GM21381 (cell line): ENCODE measurements around the gene AOPEP.
"Not testable (repeated sequence)": the region's sequence is repeated elsewhere in the genome, so short reads cannot be mapped to it uniquely, and the experiment has no call there.

ENCODE experiments used
- ATAC-seq: cut with Tn5 transposase; IDR thresholded peaks from one replicate; pipeline ENCODE4 v1.9.1; 2021; ENCODE audit warnings: mild to moderate bottlenecking, moderate library complexity; ENCODE audit not compliant: unreplicated experiment

AOPEP gene

DNA sequence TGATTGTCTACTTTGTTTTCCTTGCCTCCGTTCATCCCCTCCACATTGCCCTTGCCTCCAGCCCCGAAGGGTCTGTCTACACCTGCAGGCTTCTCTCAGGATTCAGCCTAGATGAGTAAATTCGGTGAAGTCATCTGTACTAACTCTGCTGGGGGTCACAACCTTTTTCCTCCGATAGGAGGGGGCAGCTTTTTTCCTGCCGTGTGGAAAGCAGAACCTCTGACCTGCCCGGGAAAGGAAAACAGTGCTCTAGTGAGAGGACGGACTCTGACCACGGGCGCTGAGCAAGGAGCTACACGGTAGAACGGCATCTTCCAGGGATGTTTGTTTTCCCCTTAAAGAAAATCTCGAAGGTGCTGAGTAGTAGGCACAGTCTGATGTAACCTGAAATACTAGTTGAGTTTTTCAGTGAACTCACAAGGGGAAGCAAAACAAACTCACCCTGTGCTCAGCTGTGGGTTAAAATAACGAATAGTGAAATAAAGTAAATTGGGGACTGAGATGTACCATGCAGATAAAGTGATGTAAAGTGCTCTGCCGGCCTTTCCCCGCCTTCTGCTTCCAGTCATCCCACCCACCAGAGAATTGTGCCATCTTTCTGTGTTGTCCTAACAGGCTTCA, 281.8 kb downstream of the AOPEP start:
- no peak for ATAC-seq

DNA sequence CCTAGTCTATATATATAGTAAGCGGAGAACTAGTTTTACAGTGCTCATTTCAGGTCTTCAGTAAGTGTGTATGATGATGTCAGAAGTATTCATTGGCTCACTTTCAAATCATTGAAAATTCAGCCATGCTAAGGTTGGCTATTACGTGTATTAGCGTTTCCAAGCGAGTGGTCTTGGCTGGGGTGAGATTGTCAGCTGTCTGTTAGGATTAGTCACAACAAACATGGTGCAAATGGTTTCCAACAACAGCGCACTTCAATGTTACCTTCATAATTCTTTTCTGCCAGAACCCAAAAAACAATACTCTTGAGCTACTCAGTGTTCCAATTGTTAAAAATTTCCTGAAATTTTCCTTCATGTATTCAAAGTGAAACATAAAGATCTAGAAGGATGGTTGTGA, 283.0 kb downstream of the AOPEP start:
- ATAC-seq, result no peak

DNA sequence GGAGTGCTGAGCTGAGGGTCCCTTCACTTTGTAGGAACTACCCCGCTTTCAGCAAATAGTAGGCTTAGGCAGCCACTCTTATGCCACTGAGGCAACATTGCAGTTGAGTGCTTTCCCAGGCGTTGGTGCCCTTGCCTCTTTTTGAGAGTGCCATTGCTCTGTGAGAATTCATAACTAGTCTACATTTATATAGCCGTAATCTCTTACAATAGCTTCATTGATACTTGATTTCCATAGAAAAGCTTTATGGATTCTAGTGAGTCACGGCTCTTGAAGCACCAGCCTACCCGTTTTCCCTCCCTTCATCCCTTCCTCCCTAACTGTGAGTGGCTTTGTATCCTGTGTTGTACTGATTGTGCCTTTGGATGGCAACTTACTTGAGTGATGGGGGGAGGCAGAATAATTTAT, 283.9 kb downstream of the AOPEP start:
- no peak for ATAC-seq

DNA sequence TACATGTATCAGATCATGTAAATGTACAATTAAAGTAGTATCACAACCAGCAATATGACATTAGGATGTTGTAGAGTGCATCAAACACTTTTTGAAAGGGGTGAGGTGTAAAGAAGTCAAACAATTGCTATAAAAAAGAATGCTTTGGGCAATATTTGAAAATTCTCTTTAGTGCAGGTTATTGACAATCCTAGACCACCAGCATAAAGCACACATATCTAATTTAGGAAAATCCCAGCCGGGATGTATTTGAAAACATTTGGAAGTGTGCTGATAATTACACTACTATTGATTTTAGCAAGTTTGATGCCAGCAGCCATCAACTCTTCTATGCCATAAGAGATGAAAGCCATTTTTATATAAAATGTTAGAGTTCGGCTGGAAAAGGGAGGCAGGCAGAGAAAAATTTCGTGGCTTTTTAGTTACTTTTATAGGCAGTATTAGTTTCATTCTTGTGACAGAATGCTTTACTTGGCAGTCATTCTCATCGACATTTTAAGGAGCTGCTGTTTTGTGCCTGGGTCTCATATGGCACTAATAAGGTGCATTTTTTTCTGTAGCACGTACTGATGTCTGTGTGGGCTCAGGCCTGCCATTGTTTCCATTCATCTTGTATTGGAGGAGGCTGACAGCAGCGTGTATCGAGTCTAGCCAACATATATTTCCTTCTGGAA, 285.7 kb downstream of the AOPEP start:
- ATAC-seq, result no peak

DNA sequence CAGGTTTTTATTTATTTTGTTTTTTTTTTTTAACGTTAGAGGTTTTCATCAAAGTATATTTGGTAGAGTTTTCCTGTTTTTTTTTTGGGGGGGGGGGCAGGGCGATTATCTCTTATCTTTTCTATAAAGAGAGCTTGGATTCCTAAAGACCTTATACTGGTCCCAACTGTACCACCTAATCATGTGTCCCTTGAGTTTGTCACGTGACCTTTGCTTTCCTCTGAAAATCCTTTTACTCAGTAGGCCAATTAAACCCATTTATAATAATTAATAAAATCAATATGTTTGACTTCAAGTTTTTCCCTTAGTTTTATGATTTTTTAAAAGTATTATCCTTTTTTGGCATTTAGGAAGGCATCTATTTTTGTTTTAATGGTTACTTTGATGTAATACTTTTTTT, 286.4 kb downstream of the AOPEP start:
- ATAC-seq, result no peak

DNA sequence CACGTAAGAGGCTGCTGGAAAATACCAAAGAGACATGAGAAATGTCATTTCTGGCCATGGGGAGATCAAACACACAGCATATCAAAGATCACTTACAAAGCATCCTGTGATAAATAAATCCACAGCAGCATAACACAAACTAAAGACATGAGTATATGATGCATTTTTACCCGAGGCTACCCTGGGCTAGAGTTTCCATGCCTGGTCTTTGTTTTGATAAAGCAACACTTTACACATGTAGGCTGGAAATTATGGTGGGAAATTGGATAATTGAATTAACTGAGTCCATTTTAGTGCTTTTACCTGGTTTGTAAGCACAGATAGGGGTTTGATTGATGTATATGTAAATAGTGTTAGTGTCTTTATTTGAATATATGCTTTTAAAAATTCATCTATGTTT, 288.4 kb downstream of the AOPEP start:
- ATAC-seq, result no peak

DNA sequence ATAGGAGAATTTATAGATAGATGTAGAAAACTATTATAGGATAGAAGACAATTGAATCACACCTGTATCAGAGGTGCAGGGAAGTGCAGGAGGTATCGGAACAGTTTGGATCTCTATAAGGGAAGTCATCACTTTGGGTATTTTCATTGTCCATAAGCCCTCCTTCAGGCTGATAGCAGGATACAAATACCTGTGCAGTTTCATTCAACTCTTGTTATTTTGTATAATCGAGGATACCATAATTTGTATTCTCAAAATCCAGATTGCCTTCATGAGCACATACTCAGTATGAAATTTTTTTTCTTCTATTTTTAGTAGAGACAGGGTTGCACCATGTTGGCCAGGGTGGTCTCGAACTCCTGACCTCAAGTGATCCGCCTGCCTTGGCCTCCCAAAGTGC, 289.1 kb downstream of the AOPEP start:
- no peak for ATAC-seq

DNA sequence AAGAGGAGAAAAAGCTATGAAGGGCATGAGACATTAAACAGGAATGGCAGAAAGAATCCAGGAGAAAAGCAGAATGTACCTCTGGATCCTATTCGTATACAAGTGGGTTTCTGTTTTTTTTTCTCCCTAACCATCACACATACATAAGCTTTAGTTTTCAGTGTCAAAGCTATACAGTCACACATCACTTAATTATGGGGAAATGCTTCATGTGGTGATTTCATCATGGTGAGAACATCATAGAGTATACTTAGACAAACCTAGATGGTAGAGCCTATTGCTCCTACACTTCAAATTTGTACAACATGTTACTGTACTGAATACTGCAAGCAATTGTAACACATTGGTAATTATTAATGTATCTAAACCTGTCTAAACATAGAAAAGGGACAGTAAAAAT, 290.6 kb downstream of the AOPEP start:
- no peak for ATAC-seq

DNA sequence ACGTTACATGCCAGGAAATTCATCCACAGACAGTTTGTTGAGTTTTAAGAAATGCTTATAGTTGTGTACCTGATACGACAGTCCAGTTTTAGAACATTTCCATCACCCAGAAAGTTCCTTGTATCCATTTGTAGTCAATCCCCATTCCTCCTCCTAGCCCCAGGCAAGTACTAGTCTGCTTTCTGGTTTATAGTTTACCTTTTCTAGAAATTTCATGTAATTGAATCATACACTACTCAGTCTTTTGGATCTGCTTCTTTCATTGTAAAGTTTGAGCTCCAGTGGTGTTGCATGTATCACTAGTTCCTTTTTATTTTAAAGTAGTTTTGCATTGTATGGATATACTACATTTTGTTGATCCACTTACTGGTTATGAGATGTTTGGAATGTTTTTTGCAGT, 291.2 kb downstream of the AOPEP start:
- ATAC-seq, result no peak

DNA sequence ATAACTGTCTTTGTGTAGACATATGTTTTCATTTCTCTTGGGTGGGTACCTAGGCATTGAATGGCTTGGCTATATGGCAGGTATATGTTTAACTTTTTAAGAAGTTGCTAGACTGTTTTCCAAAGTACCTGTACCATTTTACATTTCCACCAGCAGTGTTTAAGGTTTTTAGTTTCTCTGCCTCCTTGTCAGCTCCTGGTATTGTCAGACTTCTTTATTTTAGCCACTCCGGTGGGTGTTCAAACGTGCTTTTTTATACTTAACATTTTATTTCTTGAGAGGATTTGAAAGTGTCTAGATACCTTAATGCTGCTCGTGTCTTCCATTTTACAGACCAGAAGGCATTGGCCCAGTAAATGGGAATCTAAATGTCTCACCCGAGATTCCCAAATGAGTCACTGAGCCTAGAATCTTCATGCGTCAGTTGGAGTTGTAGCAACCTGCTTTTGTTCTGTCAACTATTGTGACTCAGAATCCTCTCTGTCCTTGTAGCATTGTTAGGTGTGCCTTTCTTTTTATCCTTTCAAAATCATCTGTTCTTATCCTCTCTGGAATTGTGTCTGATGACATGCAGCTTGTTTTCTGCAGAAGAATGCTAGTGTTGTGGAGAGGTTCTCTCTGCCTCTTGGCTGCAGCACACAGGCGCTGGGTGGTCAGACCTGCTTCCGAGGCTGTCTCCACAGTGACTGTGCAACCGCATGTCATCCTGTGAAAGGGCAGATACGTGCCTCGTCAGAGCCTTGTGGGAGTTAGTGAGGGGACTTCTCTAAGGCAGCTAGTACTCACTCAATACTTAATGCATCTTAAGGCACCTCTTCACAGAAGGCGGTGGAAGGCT, 291.8 kb downstream of the AOPEP start:
- no peak for ATAC-seq

DNA sequence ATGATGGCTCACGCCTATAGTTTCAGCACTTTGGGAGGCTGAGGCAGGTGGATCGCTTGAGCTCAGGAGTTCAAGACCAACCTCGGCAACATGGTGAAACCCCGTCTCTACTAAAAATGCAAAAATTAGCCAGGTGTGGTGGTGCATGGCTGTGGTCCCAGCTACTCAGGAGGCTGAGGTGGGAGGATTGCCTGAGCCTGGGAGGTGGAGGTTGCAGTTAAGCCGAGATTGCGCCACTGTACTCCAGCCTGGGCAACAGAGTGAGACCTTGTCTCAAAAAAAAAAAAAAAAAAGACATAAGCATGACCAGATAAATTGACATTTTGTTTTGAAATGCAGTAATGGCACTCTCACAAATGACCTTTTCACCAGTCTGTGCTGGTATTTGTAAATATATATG, 294.1 kb downstream of the AOPEP start:
- not testable (repeated sequence) for ATAC-seq

DNA sequence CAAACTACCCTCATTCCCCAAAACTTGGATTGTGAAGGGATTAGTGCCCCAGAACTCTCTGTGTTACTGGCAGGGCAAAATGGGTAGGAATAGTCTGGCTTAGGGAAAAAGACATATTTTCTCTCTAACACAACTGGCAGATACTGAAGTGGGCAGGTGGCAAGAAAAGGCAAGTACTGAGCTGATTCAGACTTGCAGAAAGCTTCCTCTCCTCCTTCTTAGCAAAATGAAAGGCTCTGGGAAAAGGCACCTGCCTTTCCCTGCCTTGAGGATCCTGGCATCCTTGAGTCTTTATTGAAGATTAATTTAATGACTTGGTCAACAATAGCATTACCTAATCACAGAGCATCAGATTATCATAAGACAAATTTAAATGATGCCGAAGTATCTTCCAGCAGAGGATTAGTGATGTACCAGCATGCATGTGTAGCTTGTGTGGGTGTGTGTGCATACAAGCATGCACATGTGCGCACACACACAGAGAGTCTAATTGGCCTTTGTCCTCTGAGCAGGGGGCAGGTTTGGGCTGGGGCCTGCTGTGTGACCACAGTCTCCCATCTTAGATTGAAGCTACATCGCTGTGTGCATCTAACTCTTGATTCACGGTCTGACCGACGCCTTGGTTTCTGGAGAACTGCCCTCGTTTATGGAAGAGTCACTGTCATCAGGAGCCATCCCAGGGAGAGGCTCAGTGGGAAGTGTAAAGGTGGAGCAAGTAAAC, 294.8 kb downstream of the AOPEP start:
- ATAC-seq, result no peak

DNA sequence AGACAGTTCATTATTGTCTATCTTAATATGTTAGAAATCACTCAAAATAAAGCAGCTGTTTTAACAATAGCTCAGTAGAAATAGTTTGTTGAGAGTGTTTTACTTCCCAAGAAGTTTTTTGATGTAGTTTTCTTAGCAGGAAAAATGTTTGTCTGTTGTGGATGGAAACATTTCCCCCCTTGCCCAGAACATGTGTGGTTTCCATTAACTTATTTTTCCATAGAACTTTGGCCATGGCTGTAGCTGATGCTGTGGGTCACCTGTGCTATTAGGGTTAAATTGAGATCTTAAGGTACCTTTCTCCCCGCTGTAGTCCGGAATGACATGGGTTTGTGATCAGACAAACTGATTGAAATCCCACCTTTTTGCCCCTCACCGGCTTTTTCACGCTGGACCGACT, 296.2 kb downstream of the AOPEP start:
- no peak for ATAC-seq

DNA sequence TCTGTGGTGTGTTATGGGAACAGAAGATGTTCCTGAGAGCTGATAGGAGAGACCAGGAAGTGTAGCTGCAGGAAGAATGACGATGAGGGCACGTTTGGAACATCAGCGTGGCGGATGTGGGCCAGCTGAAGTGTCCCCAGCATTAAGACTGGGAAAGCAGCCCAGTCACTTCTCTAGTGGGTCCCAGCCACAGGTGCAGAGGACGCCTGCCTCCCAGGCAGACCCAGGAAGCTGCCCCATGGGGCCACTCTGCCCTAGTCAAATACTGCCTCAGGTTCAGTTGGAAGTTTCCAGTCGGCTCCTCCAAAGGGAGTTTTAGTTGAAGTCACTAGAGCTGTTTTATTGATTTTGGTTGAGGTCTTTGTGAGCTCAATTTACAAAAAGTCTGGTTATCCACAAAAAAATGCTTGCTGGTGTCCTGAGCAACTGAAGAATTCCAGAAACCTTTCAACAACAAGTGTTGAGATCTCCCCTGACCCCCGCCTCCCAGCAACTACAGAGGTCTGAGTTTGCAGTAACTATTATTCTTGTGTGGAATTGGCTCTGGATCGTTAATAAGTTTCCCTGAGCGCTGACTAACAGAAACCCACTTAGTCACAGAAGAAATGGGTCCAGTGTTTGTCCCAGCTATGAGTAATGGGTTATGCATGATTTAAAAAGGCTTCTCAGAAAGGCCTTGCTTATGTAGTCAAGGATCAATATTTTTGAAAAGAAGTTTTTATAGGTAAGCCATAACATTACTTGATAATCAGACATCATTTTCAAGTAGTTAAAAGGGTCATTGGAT, 296.9 kb downstream of the AOPEP start:
- ATAC-seq, result no peak

DNA sequence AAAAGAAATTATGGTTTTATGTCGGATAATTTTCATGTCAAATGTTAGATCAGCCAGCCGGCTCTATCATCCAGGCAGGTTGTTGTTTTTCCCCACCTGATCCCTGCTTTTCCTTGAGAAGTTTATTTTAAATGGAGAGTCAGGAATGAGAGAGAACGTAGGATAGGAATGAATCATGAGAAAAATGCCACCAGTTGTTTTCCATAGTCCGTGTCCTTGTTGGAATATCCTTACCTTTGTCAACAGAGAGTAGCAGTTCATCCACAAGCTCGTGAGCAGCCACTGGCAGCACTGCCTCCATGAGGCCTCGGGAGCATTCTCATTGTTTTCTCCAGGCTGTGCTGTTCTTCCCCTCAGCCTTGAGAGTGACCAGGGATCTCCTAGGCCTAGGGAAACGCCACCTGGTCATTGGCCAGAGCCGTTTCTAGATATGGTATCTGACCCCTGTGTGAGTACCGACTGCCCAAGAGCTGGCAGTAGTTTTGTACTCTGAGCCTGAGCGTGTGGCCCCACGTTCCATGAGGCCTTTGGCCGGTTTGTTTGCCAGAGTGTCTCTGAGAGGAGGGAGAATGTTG, 297.7 kb downstream of the AOPEP start:
- no peak for ATAC-seq

DNA sequence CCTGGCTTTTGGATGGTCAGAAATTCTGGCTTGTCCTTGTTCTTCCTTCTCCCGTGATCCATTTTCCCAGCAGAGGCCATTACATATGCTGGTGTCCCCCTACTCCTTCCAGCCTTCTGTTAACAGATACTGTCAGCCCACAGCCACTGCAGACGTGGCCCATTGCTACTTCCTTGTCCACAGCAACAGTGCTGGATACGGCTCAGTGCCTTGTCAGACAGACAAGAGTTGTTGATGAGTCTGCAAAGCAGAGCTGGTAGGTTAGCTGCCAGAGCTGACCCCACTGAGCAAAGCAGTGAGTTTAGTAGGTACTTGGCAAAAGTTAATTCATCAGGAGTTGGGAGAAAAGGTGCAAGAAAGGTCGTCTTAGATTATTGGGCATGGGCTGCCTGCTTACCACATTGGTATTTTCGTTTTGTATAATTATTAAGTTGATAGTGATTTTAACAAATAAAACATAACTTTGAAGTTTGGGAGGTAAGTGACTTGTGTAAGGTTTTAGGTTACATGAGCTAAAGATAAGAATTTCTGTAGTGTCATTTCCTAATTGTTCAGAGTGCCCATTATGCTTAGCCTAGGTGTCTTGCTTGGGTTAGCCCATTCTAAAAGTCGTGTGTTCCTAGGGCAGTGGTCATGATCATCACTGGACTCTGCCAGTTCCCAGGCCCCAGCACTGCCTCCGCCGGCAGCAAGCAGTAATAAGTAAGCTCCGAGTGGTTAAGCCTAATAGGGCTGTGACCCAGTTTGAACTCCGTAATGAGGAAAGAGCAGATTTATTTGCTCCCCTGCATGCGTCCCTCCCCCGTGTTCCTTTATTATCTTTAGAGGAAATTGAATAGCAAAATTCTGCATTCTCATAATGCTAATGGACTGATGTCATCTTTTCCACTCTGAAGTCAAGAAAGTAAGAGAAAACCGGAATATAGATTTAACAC, 299.0 kb downstream of the AOPEP start:
- ATAC-seq, result no peak

DNA sequence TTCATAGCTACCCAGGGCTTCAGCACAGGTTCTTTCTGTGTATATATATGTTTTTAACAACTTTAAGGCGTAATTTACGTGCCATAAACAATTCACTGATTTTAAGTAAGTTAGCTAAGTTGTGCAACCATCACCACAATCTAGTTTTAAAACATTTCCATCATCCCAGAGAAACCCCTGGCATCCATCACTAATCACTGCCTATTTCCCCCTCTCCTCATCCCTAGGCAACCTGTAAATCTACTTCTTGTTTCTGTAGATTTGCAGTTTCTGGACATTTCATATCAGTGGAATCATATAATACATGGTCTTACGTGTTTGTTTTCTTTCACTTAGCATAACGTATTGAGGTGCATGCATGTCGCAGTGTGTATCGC, 299.6 kb downstream of the AOPEP start:
- no peak for ATAC-seq

DNA sequence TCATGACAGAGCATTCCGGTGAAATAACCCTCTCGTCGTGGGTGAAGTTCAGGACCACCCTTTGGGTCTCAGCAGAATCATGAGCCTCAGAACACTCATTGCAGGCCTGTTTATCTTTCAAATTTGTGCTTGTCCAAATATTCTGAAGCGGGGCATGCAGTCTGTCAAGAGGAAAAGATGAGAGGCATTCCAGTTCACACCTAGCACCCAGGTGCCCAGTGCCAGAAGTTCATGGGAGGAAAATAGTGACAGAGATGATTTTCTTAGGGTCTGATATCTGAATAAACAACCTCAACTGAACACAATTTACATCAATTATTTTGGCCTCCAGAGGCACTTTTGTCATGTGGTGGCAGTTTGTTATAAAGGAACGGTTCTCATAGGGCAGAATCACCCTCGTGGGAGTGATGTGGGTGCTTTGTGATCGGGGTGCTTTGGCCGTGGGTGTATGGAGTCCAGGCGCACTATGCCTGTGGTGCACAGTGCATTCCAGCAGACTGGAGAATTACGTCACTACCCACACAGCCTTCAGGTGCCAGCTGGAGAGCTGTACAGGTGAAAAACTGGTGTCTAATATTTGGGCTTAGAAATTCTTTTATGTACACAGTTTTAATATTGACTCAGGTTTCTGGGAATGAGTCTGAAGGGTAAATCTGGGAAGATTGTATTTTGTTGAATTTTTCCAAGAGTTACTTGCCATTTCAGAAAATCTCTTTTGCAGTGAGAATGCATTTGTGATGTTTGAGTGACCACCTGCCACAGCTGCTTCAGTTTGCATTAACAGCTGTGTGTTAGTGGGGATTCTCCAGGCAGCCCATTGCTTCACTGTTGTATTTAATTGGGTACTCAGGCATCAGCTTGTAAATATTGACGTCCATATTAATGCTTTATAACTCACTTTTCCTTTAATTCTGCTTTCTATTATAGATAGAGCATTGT, 301.7 kb downstream of the AOPEP start:
- ATAC-seq, result no peak
